ENCODE results near the gene DLX6. TPM values are rescaled to one million over a fixed set of nuclear protein-coding genes. Genes with fewer than 3 reads are reported as not detected.

DLX6 gene
- total RNA-seq, 1 experiment from 2014 or later, result not detected

GRCh38 chr7:97043281-97043680, 37.9 kb downstream of the DLX6 start:
- BruUV-seq (replicated peaks), result no TSS peak

More at GRCh38 chr7:97043281-97043680, 37.9 kb downstream of the DLX6 start:
- Histone ChIP-seq H3K36me3 (ENCODE audit: low read depth) (no peaks in the 10 kb centered on the region), H3K79me2 (ENCODE audit: low read depth) (no peaks in the 10 kb centered on the region), H3K4me1 (replicated peaks; ENCODE audit: insufficient read depth) (peaks cover 7% of the 10 kb centered on the region; the same call in 1 of the 2 replicates), H3K27ac (no peak overlapping the region), H3K4me3 (no peak overlapping the region), H4K20me1 (ENCODE audit: insufficient read depth) (no peaks in the 10 kb centered on the region), H3K27me3 (ENCODE audit: insufficient read depth, low read depth) (no peaks in the 10 kb centered on the region), H3K4me2 (no peak overlapping the region), H2AFZ (no peak overlapping the region), H3K9me2 (ENCODE audit: insufficient read depth) (no peaks in the 10 kb centered on the region), H3K9me3 (ENCODE audit: insufficient read depth, low read depth) (0 out of 2 replicates have a peak, but pooled peaks cover 5% of the 10 kb centered on the region), H3F3A (ENCODE audit: insufficient read depth, low read depth) (no peaks in the 10 kb centered on the region)
- peak in 1 of 2 experiments; percentile 43 for DNase-seq
- ChIA-PET CTCF (no interaction called here), POLR2A (ENCODE audit: unreplicated experiment) (interaction anchor here (0.8 kb wide), 1 partner anchor 74 kb away, joined by 11 read pairs; the partner anchor contains the start of gene SDHAF3)
- intact Hi-C loops (cut with micrococcal nuclease; ENCODE audit: unreplicated experiment), result no loop called here
- TF ChIP-seq EZH2 (IDR thresholded peaks at IDR 0.05; ENCODE audit: low read depth) (no peak), CTCF (conservative IDR thresholded peaks at IDR 0.05) (no peak)

Other genes with a start within 250 kb of the DLX6 start
- gene DLX5, start 19.3 kb downstream of the DLX6 start, total RNA-seq (2021), result not detected in 2 replicates
- 23.7 and 27.4 TPM in 2 replicates for gene SDHAF3, start 112.1 kb downstream of the DLX6 start, total RNA-seq (2021)